Mucosa of descending colon (tissue), 3 donors: ENCODE results near the gene UGT1A7. TPM values are rescaled to one million over a fixed set of nuclear protein-coding genes. Genes with fewer than 3 reads are reported as not detected.
A peak's percentile ranks its signal among the peaks of the same experiment; 100 is the strongest.

Experiments
- ATAC-seq: fragments of 200-7000 bp; cut with Tn5 transposase; one replicate; pipeline ENCODE4 v1.9.1; 2020; ENCODE audit warnings: mild to moderate bottlenecking, moderate library complexity
- DNase-seq, 3 donors: peaks; one replicate each; pipeline ENCODE4 v3.0.0-alpha.2; 2020
- H3K36me3 ChIP-seq: fragments of 200-600 bp; one replicate; pipeline ENCODE4 v1.8.0; 2021; ENCODE audit warnings: low read depth, mild to moderate bottlenecking
- H3K4me1 ChIP-seq: fragments of 200-600 bp; one replicate; pipeline ENCODE4 v1.8.0; 2021; ENCODE audit warnings: low read depth, mild to moderate bottlenecking
- H3K4me3 ChIP-seq: fragments of 200-600 bp; one replicate; pipeline ENCODE4 v1.8.0; 2021; ENCODE audit warnings: mild to moderate bottlenecking
- H3K9me3 ChIP-seq: fragments of 200-600 bp; one replicate; pipeline ENCODE4 v1.8.0; 2021; ENCODE audit warnings: mild to moderate bottlenecking
- intact Hi-C, 2 donors: fragments of 100-400 bp; cut with DNase I in 1 of 2; cut with micrococcal nuclease in 1 of 2; formaldehyde crosslinking; loops; one replicate each; pipeline versions ENCODE4 v1.11.0 to v1.11.1; 2022; cut with DNase I, micrococcal nuclease
- total RNA-seq, 3 donors: library from RNA; stranded (reverse); fragmentation: NEBNext Ultra II Directional in 2 of 3; extraction: Animal tissue kit (Norgen Biotek cat#: 25700) in 2 of 3; gene quantifications; one replicate each; pipeline versions ENCODE4 v1.2.1 to v1.2.4, GENCODE V29; 2021 to 2023
- TF ChIP-seq, protein P1 (sequence below): fragments of 200-600 bp; IDR thresholded peaks from one replicate; pipeline ENCODE4 v1.8.0; 2022; ENCODE audit warnings: antibody characterized with exemption, mild to moderate bottlenecking
- donor health status: DM: no; HTN: no; CAD: no; lungs with moderate emphysema.
- donor health status: DM: no; HTN: no; CAD: no.
- donor health status: DM: no; HTN: yes; CAD: no.

The UGT1A7 gene
- total RNA-seq, 3 donors from 2014 or later, result 5.4 to 19.5 (median 5.9) TPM

DNA sequence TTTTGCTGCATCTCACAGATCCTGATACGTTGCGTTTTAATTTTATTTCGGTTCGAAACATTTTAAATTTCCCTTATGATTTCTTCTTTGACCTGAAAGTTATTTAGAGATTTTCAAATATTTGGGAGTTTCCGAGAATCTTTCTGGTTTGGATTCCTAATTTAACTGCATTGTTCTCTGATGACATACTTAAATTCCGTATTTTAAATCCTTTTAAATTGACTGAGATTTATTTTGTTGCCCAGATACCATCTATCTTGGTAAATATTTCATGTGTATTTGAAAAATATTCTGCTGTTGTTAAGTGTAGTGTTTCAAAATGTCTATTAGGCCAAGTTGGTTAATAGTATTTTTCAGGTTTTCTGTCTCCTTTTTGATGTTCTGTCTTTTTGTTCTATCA is 134.2 kb downstream of the UGT1A7 start:
- TF ChIP-seq, protein P1, sequence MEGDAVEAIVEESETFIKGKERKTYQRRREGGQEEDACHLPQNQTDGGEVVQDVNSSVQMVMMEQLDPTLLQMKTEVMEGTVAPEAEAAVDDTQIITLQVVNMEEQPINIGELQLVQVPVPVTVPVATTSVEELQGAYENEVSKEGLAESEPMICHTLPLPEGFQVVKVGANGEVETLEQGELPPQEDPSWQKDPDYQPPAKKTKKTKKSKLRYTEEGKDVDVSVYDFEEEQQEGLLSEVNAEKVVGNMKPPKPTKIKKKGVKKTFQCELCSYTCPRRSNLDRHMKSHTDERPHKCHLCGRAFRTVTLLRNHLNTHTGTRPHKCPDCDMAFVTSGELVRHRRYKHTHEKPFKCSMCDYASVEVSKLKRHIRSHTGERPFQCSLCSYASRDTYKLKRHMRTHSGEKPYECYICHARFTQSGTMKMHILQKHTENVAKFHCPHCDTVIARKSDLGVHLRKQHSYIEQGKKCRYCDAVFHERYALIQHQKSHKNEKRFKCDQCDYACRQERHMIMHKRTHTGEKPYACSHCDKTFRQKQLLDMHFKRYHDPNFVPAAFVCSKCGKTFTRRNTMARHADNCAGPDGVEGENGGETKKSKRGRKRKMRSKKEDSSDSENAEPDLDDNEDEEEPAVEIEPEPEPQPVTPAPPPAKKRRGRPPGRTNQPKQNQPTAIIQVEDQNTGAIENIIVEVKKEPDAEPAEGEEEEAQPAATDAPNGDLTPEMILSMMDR, result no peak
- no peak for ATAC-seq
- DNase-seq, result no peak
- no peaks in the 10 kb centered on the region for H3K9me3 ChIP-seq
- H3K36me3 ChIP-seq, result no peaks in the 10 kb centered on the region
- H3K4me3 ChIP-seq, result no peak overlapping the region
- intact Hi-C loops, result no loop called here
- no peaks in the 10 kb centered on the region for H3K4me1 ChIP-seq

DNA sequence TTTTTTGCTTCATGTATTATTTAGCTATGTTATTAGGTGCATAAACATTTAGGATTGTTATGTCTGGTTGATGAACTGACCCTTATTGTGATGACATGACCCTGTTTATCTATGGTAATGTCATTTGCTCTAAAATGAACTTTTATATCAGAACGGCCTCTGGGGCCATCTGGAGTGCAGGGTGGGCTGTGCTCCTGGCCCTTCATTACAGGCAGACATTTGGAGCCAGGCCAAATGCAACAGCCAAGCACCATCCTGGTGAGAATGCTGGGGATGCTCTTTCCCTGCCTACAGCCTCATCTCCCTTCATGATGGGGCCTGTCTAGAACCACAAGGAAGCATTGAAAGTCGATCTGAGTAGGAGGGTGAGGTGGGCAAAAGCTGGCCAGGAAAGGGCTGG is 134.6 kb downstream of the UGT1A7 start:
- intact Hi-C loops, result no loop called here
- no peaks in the 10 kb centered on the region for H3K9me3 ChIP-seq
- TF ChIP-seq, protein P1, result no peak
- H3K4me1 ChIP-seq, result no peaks in the 10 kb centered on the region
- H3K4me3 ChIP-seq, result no peak overlapping the region
- no peak for ATAC-seq
- peak in 1 of 3 donors; percentile 7 for DNase-seq
- H3K36me3 ChIP-seq, result no peaks in the 10 kb centered on the region

DNA sequence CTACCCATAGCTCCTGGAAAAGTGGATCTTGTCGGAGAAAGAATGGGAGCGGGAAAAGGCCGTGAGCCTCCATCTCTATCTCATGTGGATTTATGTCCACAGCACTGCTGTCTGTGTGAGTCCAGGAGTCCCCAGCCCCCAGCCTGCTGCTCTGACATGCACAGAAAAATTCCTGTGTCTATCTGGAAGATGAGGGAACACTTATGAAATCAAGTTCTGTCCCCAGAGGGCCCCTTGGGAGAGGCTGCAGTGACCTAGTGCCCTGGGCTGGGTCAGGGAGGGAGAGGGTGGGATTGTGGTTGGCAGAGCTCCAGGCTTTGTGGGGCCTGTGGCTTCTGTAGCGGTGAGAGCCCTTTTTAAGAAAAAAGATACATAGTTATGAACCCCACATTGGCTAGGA is 135.1 kb downstream of the UGT1A7 start:
- H3K36me3 ChIP-seq, result no peaks in the 10 kb centered on the region
- ATAC-seq, result no peak
- no peaks in the 10 kb centered on the region for H3K9me3 ChIP-seq
- intact Hi-C loops, result no loop called here
- no peak overlapping the region for H3K4me3 ChIP-seq
- TF ChIP-seq, protein P1, result no peak
- DNase-seq, result peak in 1 of 3 donors; percentile 16
- no peaks in the 10 kb centered on the region for H3K4me1 ChIP-seq

DNA sequence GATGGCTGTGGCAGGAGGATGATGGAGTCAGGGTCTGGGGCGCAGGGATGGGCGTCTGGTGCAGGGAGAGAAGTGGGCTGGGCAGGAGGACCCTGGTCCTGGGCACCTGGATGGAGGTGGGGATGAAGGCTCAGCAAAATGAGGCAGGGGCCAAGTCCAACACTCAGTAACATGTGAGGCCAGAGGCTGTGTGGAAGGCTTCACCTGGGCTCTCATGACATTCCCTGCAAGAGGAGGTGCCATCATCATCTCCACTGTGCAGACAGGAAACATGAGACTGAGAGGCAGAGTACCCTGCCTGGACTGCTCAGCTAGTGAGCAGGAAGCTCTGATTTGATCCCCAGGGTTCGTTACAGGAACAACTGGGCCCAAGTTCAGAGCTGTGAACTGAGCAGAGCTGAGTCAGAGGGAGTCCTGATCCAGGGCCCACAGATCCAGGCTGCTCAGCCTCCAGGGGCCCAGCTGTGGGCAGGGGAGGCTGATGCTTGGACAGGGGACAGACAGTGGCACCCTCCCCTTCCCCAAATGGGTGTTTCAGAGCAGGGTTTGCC is 135.7 kb downstream of the UGT1A7 start:
- H3K9me3 ChIP-seq, result no peaks in the 10 kb centered on the region

DNA sequence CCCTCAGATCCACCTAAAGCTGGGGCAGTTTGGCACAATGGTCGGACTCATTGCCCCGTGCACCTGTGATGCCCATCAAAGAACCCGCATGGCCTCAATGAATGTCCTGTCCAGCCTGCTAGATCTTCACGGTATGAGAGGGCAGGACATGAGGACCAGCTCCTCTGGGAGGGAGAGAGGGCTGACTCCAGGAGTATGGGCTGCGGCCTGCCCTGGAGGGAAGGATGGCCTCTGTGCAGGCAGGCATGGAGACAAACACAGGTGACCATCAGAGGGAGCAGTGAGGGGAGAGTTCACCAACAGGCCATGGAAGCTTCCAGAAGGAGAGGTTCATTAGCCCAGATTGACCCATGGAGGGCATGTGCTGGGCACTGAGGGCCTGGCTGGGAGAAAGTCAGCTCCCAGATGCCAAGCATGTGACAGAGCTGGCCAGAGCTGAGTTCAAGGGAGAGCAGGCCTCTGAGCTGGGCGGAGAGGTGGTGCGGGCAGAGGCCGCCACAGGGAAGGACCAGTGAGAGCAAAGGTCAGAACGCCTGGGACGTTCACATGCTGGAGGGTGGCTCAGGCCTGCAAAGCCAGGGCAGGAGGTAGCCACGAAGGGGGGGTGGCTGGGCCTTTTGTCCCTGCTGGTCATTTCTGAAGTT is 136.4 kb downstream of the UGT1A7 start:
- DNase-seq, result no peak
- Histone ChIP-seq H3K36me3 (no peaks in the 10 kb centered on the region), H3K9me3 (no peaks in the 10 kb centered on the region), H3K4me1 (no peaks in the 10 kb centered on the region), H3K4me3 (no peak overlapping the region)
- peak; percentile 52 for ATAC-seq
- intact Hi-C loops, result no loop called here
- TF ChIP-seq, protein P1, result no peak

More for the DNA sequence above, 135.7 kb downstream of the UGT1A7 start:
- no peaks in the 10 kb centered on the region for H3K36me3 ChIP-seq
- DNase-seq (no peak), ATAC-seq (peak; percentile 14)
- no peak overlapping the region for H3K4me3 ChIP-seq
- H3K4me1 ChIP-seq, result no peaks in the 10 kb centered on the region
- TF ChIP-seq, protein P1, result no peak
- intact Hi-C loops, result no loop called here
